ENCODE measurements around the gene CNN3.
A peak's percentile ranks its signal among the peaks of the same experiment; 100 is the strongest.

CNN3 gene

DNA sequence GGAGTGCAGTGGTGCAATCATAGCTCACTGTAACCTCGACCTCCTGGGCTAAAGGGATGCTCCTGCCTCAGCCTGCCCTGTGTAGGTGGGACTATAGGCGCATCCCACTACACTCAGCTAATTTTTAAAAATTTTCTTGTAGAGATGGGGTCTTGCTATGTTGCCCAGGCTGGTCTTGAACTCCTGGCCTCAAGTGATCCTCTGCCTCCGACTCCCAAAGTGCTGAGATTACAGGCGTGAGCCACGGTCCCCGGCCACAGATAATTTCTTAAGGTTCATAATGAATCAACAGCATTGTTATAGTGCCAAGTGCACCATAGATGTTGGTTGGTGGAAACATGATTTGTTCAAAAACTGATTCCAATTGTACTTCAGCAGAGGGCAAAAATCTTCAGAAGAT is 42.2 kb upstream of the CNN3 start:
- TF ChIP-seq ZXDB (tag by site-specific recombination; IDR thresholded peaks at IDR 0.05) (no peak), ZNF121 (tag by site-specific recombination; IDR thresholded peaks at IDR 0.05) (peak; percentile 72; the same call in 1 of the 2 replicates), ZNF747 (tag by site-specific recombination; IDR thresholded peaks at IDR 0.05) (no peak), ZNF473 (tag by site-specific recombination; IDR thresholded peaks at IDR 0.05) (no peak)
- no peak overlapping the region for H3K4me3 ChIP-seq (ENCODE audit: low read depth, low read length)
- no peaks in the 10 kb centered on the region for H3K9me3 ChIP-seq (ENCODE audit: control insufficient read depth, insufficient read depth, low read depth, low read length)
- H3K27ac ChIP-seq (ENCODE audit: extremely low read depth, low read depth, low read length) = no peak overlapping the region
- H3K36me3 ChIP-seq (ENCODE audit: control insufficient read depth in 2 of 2, insufficient read depth in 1 of 2, low read length in 2 of 2) = no peaks in the 10 kb centered on the region
- no peaks in the 10 kb centered on the region for H3K4me1 ChIP-seq (ENCODE audit: control insufficient read depth, insufficient read depth, low read length)
- ChIA-PET POLR2A (no interaction called here), CTCF (no interaction called here)

DNA sequence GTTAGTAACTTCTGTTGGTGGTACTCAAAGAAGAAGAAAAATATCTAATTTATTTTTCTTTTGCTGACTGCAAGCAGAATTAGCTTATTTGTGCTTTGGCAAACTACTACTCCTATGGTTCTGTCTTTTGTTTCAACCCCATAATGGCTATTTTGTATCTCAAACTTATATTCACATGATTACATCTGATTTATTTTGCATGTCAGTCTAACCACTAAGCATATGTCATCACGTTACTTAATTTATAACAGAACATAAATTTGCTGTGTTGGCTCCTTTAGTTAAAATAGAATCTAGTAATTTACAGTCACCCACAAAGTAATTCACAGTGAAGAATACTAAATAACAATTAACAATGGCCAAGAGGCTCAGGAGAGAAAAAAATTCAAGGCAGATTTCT is 39.1 kb upstream of the CNN3 start:
- Histone ChIP-seq H3K4me3 (ENCODE audit: low read depth, low read length) (no peak overlapping the region), H3K9me3 (ENCODE audit: control insufficient read depth, insufficient read depth, low read depth, low read length) (no peaks in the 10 kb centered on the region), H3K36me3 (ENCODE audit: control insufficient read depth in 2 of 2, insufficient read depth in 1 of 2, low read length in 2 of 2) (no peaks in the 10 kb centered on the region), H3K4me1 (ENCODE audit: control insufficient read depth, insufficient read depth, low read length) (no peaks in the 10 kb centered on the region; the same call in 1 of the 2 replicates), H3K27ac (ENCODE audit: extremely low read depth, low read depth, low read length) (no peak overlapping the region)
- POLR2A ChIA-PET = no interaction called here
- CTCF ChIA-PET = interaction anchor here (0.8 kb wide), 1 partner anchor 26 kb away, joined by 4 read pairs; no protein-coding TSS in a partner anchor
- TF ChIP-seq, protein P1, sequence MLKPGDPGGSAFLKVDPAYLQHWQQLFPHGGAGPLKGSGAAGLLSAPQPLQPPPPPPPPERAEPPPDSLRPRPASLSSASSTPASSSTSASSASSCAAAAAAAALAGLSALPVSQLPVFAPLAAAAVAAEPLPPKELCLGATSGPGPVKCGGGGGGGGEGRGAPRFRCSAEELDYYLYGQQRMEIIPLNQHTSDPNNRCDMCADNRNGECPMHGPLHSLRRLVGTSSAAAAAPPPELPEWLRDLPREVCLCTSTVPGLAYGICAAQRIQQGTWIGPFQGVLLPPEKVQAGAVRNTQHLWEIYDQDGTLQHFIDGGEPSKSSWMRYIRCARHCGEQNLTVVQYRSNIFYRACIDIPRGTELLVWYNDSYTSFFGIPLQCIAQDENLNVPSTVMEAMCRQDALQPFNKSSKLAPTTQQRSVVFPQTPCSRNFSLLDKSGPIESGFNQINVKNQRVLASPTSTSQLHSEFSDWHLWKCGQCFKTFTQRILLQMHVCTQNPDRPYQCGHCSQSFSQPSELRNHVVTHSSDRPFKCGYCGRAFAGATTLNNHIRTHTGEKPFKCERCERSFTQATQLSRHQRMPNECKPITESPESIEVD (tag by site-specific recombination; IDR thresholded peaks at IDR 0.05) = peak; percentile 33; the same call in 1 of the 2 replicates
- no peak for TF ChIP-seq ZNF311 (tag by site-specific recombination; IDR thresholded peaks at IDR 0.05; ENCODE audit: borderline replicate concordance)

DNA sequence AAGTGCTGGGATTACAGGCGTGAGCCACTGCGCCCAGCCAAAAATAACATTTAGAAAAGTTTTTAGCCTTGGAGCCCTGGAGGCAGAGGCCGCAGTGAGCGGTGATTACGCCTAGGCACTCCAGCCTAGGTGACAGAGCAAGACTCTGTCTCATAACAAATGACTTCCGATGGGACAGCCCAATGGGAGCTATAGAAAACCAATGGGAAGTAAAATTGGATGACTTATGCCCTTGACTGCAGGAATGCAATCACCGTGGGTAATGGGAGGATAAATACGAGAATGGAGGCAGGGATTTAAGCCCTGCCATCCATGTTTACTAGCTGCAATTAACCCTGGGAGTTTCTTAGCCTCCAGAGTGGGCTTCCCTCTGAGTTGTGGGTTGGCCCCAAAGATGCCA is 37.0 kb upstream of the CNN3 start:
- H3K36me3 ChIP-seq (ENCODE audit: control insufficient read depth in 2 of 2, insufficient read depth in 1 of 2, low read length in 2 of 2) = no peaks in the 10 kb centered on the region
- ChIA-PET POLR2A (no interaction called here), CTCF (no interaction called here)
- no peaks in the 10 kb centered on the region for H3K9me3 ChIP-seq (ENCODE audit: control insufficient read depth, insufficient read depth, low read depth, low read length)
- no peak overlapping the region for H3K4me3 ChIP-seq (ENCODE audit: low read depth, low read length)
- TF ChIP-seq ZXDB (tag by site-specific recombination; IDR thresholded peaks at IDR 0.05) = 0 out of 2 replicates have a peak, but pooled peaks have one; percentile 12
- TF ChIP-seq ZNF843 (tag by site-specific recombination; IDR thresholded peaks at IDR 0.05) = peak; percentile 72
- TF ChIP-seq ZNF112 (tag by site-specific recombination; IDR thresholded peaks at IDR 0.05) = no peak
- no peak for TF ChIP-seq OVOL3 (tag by site-specific recombination; IDR thresholded peaks at IDR 0.05)
- TF ChIP-seq ZNF639 (tag by site-specific recombination; IDR thresholded peaks at IDR 0.05) = no peak
- TF ChIP-seq ZNF423 (tag by site-specific recombination; IDR thresholded peaks at IDR 0.05) = peak; percentile 37; the same call in 1 of the 2 replicates
- TF ChIP-seq GFI1B (tag by site-specific recombination; IDR thresholded peaks at IDR 0.05) = peak; percentile 94; the same call in 1 of the 2 replicates
- peak; percentile 55 for TF ChIP-seq ZIC2 (tag by site-specific recombination; IDR thresholded peaks at IDR 0.05)
- TF ChIP-seq FEZF1 (tag by site-specific recombination; IDR thresholded peaks at IDR 0.05) = peak; percentile 74
- peak; percentile 60; the same call in 1 of the 2 replicates for TF ChIP-seq OSR2 (tag by site-specific recombination; IDR thresholded peaks at IDR 0.05)
- no peak overlapping the region for H3K27ac ChIP-seq (ENCODE audit: extremely low read depth, low read depth, low read length)
- H3K4me1 ChIP-seq (ENCODE audit: control insufficient read depth, insufficient read depth, low read length) = no peaks in the 10 kb centered on the region; the same call in 1 of the 2 replicates

Measured in HEK293 (cell line).